Neuron (in vitro differentiated cells): ENCODE results near the gene HSD3B2.

Source experiments
- H2AFZ ChIP-seq: one replicate; pipeline ENCODE4 v1.6.1; 2013; ENCODE audit warnings: low read depth, mild to moderate bottlenecking, inconsistent platforms, low read length, moderate library complexity
- H3K27me3 ChIP-seq: one replicate; pipeline ENCODE4 v1.6.1; 2013; ENCODE audit warnings: low read length; ENCODE audit not compliant: insufficient read depth
- H3K36me3 ChIP-seq: one replicate; pipeline ENCODE4 v1.6.1; 2013; ENCODE audit warnings: low read length; ENCODE audit not compliant: insufficient read depth
- H3K4me1 ChIP-seq: one replicate; pipeline ENCODE4 v1.6.1; 2013; ENCODE audit warnings: low read length; ENCODE audit not compliant: insufficient read depth
- H3K4me3 ChIP-seq: 2 replicates; pipeline ENCODE4 v1.5.1; 2013; ENCODE audit warnings: mild to moderate bottlenecking, low read length, moderate library complexity
- H3K9me3 ChIP-seq: one replicate; pipeline ENCODE4 v1.6.1; 2013; ENCODE audit warnings: low read length

HSD3B2 gene

DNA sequence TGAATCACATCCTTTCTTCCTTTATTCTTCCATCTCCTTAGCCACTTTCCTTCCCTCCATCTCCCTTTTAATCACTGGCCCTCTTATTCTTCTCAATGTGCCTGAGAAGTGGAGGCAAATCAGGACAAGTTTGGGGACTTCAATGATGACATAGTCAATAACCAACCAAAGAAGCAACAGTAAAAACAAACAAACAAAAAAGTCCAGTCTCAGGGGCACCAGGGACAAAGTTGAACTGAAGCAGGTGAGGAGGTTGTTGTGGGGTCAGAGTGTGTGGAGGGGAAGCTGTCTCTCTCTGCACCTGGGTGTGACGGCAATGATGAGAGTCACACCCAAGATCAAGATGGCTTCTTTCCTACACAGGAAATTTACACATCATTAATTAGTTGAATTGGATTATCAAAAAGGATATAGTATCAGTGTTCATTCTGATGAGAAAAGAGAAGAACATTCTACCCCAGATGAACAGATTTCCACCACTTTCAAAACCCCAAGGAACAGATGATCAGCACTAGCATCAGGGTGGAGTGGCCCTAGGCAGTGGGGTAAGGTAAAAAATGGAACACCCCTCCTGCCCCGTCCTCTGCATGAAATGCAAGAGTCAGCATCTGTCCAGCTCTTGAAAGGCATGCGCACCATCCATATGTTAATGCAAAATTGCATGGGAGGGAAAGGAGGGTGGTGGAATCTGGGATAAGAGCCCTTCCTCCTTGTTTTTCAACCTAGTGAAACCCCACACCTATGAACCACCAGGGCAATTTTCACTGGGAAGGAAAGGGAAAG lies 32.6 kb downstream of the HSD3B2 start:
- H3K9me3 ChIP-seq, result no peaks in the 10 kb centered on the region
- H3K27me3 ChIP-seq, result no peaks in the 10 kb centered on the region
- no peaks in the 10 kb centered on the region for H3K36me3 ChIP-seq
- H3K4me1 ChIP-seq, result peaks cover 4% of the 10 kb centered on the region
- H2AFZ ChIP-seq, result no peak overlapping the region
- no peak overlapping the region for H3K4me3 ChIP-seq

DNA sequence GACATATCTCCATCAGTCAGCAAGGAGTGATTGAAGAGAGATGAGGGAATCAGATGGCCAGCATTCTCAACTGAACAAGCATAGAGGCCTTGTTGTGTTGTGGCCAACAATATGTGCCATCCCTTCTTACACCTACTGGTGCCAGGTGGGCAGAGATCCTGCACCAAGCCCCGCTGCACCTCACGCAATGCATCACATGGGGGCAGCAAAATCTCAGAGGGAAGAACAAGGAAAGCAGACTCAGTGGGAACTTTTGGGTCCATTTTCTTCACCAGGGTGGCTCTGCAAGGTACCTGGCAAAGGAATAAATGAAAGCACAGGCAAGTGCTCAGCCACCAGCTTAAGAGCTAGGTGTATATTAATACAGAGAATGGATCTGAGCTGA lies 33.2 kb downstream of the HSD3B2 start:
- Histone ChIP-seq H3K36me3 (no peaks in the 10 kb centered on the region), H3K4me3 (no peak overlapping the region), H3K9me3 (no peaks in the 10 kb centered on the region), H3K27me3 (no peaks in the 10 kb centered on the region), H3K4me1 (peaks cover 4% of the 10 kb centered on the region), H2AFZ (no peak overlapping the region)

- Histone ChIP-seq H3K4me3 (no peak overlapping the region), H3K9me3 (no peaks in the 10 kb centered on the region), H2AFZ (no peak overlapping the region), H3K27me3 (no peaks in the 10 kb centered on the region), H3K36me3 (no peaks in the 10 kb centered on the region), H3K4me1 (peaks cover 4% of the 10 kb centered on the region)
These were observed 35.0 kb downstream of the HSD3B2 start for GRCh38 chr1:119449971-119450370.

- no peaks in the 10 kb centered on the region for H3K27me3 ChIP-seq
- no peaks in the 10 kb centered on the region for H3K9me3 ChIP-seq
- no peak overlapping the region for H3K4me3 ChIP-seq
- no peaks in the 10 kb centered on the region for H3K36me3 ChIP-seq
- H2AFZ ChIP-seq, result no peak overlapping the region
- H3K4me1 ChIP-seq, result peaks cover 4% of the 10 kb centered on the region
These were observed 36.2 kb downstream of the HSD3B2 start for GRCh38 chr1:119451158-119451557.

DNA sequence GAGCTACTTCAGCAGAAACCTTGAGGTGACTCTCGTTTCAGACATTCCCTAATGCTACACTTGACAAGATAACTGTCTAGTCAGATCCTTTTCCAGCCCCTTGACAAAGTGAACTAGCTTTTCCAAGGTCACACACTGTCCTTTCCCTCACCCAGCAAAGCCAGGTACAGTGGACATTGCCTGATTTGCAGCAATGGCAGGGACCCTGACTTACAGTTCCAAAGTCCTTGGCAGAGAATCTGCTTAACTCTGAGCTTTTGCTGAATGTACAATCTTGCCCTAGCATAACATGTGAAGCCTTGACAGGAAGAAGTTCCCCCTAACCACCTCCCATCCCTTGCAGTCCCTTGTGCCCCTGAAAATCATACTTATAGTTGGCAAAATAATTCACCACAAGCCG lies 37.1 kb downstream of the HSD3B2 start:
- no peaks in the 10 kb centered on the region for H3K27me3 ChIP-seq
- H3K4me1 ChIP-seq, result peaks cover 4% of the 10 kb centered on the region
- no peaks in the 10 kb centered on the region for H3K36me3 ChIP-seq
- no peaks in the 10 kb centered on the region for H3K9me3 ChIP-seq
- no peak overlapping the region for H3K4me3 ChIP-seq
- H2AFZ ChIP-seq, result no peak overlapping the region

- Histone ChIP-seq H3K27me3 (no peaks in the 10 kb centered on the region), H3K4me3 (no peak overlapping the region), H3K4me1 (peaks cover 4% of the 10 kb centered on the region), H2AFZ (no peak overlapping the region), H3K9me3 (no peaks in the 10 kb centered on the region), H3K36me3 (no peaks in the 10 kb centered on the region)
These were observed 38.1 kb downstream of the HSD3B2 start for GRCh38 chr1:119453021-119453420.

- Histone ChIP-seq H2AFZ (no peak overlapping the region), H3K4me3 (no peak overlapping the region), H3K4me1 (no peaks in the 10 kb centered on the region), H3K27me3 (no peaks in the 10 kb centered on the region), H3K36me3 (no peaks in the 10 kb centered on the region), H3K9me3 (no peaks in the 10 kb centered on the region)
These were observed 48.0 kb downstream of the HSD3B2 start for GRCh38 chr1:119462964-119463363.

DNA sequence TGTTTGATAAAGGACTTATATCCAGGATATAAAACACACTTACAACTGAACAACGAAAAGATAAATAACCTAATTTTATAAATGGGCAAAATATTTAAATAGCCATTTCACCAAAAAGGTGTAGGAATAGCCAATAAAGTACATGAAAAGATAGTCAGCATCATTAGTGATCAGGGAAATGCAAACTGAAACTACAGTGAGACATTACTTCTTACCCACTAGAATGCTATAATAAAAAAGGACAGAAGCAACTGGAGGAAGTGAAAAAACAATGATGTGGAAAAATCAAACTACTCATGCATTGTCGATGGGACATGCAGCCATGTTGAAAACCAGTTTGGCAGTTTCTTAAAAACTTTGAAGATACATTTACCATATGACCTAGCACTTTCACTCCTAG lies 48.6 kb downstream of the HSD3B2 start:
- Histone ChIP-seq H2AFZ (no peak overlapping the region), H3K27me3 (no peaks in the 10 kb centered on the region), H3K4me1 (no peaks in the 10 kb centered on the region), H3K36me3 (no peaks in the 10 kb centered on the region), H3K4me3 (no peak overlapping the region), H3K9me3 (no peaks in the 10 kb centered on the region)

GRCh38 chr1:119466445-119466844 lies 51.5 kb downstream of the HSD3B2 start:
- no peaks in the 10 kb centered on the region for H3K4me1 ChIP-seq
- H3K9me3 ChIP-seq, result no peaks in the 10 kb centered on the region
- no peak overlapping the region for H2AFZ ChIP-seq
- H3K36me3 ChIP-seq, result no peaks in the 10 kb centered on the region
- no peaks in the 10 kb centered on the region for H3K27me3 ChIP-seq
- H3K4me3 ChIP-seq, result no peak overlapping the region

DNA sequence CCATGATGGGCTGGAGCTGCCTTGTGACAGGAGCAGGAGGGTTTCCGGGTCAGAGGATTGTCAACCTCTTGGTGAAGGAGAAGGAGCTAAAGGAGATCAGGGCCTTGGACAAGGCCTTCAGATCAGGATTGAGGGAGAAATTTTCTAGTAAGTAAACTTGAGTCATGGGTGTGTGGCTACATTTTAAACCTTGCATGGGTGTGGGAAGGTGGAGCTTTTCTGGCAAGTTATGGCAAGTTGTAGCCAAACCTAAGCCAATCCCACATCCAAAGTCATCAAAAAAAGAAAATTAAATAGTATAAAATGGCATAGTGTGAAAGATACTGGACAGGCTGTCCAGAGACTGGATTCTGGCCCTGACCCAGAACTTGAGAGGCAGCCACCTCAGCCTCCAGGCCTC lies 52.3 kb downstream of the HSD3B2 start:
- H3K9me3 ChIP-seq, result no peaks in the 10 kb centered on the region
- H3K27me3 ChIP-seq, result peaks cover 3% of the 10 kb centered on the region
- no peak overlapping the region for H3K4me3 ChIP-seq

DNA sequence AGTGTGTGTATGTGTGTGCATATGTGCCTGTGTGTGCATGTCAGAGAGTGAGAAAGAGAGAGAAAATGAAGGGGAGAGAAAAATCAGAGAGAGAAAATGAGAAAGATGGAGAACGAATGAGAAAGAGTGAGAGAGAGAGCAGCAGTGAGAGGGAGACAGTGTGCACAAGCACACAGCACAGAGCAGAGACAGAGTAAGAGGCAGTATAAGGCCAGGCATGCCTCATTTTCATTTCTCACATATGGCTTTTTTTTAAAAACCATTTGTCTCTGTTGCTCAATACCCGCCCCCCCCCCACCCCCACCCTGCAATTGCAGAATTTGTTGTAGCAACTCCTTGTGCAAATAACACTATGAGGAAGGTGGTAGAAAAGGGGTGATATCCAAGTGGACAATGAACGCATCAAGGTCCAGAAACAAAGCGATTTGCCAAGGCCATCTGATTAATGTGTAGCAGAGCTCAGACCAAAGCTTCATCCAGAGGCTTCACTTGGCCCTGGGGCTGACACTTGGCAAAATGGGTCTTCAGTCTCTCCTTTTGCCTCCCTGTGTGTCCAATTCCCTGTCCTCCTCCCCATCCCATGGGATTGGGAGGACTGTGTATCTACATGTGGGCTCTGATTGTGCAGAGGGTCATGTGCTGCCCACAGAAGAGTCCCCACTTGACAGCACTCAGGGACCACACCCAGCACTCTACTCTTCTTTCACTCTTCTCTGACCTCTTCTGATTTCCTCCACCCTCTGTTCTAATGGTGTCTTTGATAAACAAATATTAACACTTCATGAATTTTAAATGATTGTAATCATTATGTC lies 53.1 kb downstream of the HSD3B2 start:
- H3K4me1 ChIP-seq, result no peaks in the 10 kb centered on the region
- no peak overlapping the region for H3K4me3 ChIP-seq
- peaks cover 3% of the 10 kb centered on the region for H3K27me3 ChIP-seq
- H2AFZ ChIP-seq, result no peak overlapping the region
- H3K36me3 ChIP-seq, result no peaks in the 10 kb centered on the region
- H3K9me3 ChIP-seq, result no peaks in the 10 kb centered on the region

More for the DNA sequence above, 52.3 kb downstream of the HSD3B2 start:
- Histone ChIP-seq H2AFZ (no peak overlapping the region), H3K4me1 (no peaks in the 10 kb centered on the region), H3K36me3 (no peaks in the 10 kb centered on the region)

DNA sequence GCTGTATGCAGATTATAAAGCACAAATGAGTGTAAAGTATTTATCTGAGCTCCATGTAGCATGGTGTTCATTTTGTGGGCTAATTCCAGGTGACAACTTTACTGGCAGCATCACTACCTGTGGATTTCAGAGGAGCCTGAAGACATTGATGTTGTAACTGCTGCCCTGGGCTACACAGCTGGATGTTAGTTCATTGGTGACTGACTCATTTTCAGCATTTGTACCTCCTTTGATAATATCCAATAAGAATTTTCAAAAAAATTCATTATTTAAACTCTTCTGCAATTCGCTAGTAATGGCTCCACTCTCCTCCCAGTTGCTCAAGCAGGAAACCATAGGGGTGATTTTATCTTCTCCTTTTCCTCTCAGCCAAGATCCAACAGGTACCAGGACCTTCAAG lies 54.8 kb downstream of the HSD3B2 start:
- Histone ChIP-seq H3K4me3 (no peak overlapping the region), H3K27me3 (peaks cover 3% of the 10 kb centered on the region), H3K4me1 (no peaks in the 10 kb centered on the region), H3K36me3 (no peaks in the 10 kb centered on the region), H3K9me3 (no peaks in the 10 kb centered on the region), H2AFZ (no peak overlapping the region)

- Histone ChIP-seq H3K4me3 (no peak overlapping the region), H3K36me3 (no peaks in the 10 kb centered on the region), H3K27me3 (peaks cover 3% of the 10 kb centered on the region), H3K9me3 (no peaks in the 10 kb centered on the region), H3K4me1 (no peaks in the 10 kb centered on the region), H2AFZ (no peak overlapping the region)
These were observed 55.4 kb downstream of the HSD3B2 start for GRCh38 chr1:119470377-119470776.
